PFSK-1 (cell line): ENCODE results near the gene ZNF669.

Experiments used
- POLR2AphosphoS5 ChIP-seq: IDR thresholded peaks from 2 replicates; pipeline ENCODE4 v1.6.1; 2012; ENCODE audit warnings: low read depth, mild to moderate bottlenecking, control low read depth, low read length, moderate library complexity
- TF ChIP-seq, protein P1 (sequence below), 2 experiments: IDR thresholded peaks; 2 replicates each; pipeline versions ENCODE4 v1.6.1 to v1.8.0; 2011 to 2012; ENCODE audit warnings: low read depth in 2 of 2, low read length in 2 of 2, control low read depth in 1 of 2, inconsistent platforms in 1 of 2, mild to moderate bottlenecking in 1 of 2, moderate library complexity in 1 of 2; ENCODE audit not compliant: insufficient read depth in 1 of 2

DNA sequence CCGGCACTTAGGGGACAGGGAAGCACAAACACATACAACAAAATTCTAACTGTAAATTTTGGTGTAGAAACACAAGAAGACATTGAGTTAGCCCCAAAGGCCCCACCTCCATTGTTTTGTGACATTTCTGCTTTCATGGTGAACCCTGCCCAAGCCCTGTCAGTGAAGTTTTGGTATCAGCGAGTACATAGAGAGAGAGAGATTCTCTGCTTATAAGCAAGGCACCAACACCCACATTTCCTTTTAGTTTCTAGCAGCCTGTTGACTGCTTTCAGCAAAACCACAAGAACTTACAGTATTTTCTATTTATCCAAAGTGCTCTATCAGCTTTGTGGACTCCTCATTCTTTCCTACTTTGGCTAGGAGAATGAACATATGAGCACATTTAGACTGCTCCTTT is 43.6 kb upstream of the ZNF669 start:
- TF ChIP-seq, protein P1, sequence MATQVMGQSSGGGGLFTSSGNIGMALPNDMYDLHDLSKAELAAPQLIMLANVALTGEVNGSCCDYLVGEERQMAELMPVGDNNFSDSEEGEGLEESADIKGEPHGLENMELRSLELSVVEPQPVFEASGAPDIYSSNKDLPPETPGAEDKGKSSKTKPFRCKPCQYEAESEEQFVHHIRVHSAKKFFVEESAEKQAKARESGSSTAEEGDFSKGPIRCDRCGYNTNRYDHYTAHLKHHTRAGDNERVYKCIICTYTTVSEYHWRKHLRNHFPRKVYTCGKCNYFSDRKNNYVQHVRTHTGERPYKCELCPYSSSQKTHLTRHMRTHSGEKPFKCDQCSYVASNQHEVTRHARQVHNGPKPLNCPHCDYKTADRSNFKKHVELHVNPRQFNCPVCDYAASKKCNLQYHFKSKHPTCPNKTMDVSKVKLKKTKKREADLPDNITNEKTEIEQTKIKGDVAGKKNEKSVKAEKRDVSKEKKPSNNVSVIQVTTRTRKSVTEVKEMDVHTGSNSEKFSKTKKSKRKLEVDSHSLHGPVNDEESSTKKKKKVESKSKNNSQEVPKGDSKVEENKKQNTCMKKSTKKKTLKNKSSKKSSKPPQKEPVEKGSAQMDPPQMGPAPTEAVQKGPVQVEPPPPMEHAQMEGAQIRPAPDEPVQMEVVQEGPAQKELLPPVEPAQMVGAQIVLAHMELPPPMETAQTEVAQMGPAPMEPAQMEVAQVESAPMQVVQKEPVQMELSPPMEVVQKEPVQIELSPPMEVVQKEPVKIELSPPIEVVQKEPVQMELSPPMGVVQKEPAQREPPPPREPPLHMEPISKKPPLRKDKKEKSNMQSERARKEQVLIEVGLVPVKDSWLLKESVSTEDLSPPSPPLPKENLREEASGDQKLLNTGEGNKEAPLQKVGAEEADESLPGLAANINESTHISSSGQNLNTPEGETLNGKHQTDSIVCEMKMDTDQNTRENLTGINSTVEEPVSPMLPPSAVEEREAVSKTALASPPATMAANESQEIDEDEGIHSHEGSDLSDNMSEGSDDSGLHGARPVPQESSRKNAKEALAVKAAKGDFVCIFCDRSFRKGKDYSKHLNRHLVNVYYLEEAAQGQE (IDR thresholded peaks at IDR 0.05; ENCODE audit: insufficient read depth in 1 of 2, low read depth in 2 of 2, low read length in 2 of 2), result no peak
- TF ChIP-seq POLR2AphosphoS5, result no peak
